Cortex of kidney (tissue), 1 donor: ENCODE results near the gene IGSF21.

Source experiments
- DNase-seq: peaks from one replicate; lab custom pipeline; 2025; lab: John Stamatoyannopoulos, UW

The IGSF21 gene

GRCh38 chr1:18229625-18230024 lies 122.0 kb downstream of the IGSF21 start:
- no peak for DNase-seq

- DNase-seq: no peak
Measured at GRCh38 chr1:18230321-18230720, 122.7 kb downstream of the IGSF21 start.

- no peak for DNase-seq
Measured at GRCh38 chr1:18230840-18231239, 123.2 kb downstream of the IGSF21 start.

GRCh38 chr1:18232052-18232451 lies 124.5 kb downstream of the IGSF21 start:
- DNase-seq: no peak

GRCh38 chr1:18233176-18233864 lies 125.7 kb downstream of the IGSF21 start:
- DNase-seq: no peak

DNA sequence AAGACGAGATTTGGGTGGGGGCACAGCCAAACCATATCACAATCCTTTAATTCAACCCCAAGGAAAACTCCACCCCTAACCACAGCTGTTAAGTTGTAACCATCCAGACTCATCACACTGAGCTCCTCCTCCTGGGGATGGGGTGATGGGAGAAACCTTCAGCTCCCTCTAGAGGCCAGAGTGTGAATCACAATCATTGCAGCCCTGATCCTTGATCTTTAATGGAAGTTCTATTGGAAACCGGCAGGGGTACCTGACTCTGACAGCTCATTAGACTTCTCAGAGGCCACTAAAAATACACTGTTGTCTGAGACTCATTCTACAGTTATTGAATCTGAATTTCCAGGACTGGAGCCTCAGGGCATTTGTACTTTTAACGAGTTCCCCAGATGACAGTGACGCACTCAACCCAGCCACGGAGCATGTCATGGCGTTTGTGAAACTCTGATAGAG lies 127.2 kb downstream of the IGSF21 start:
- DNase-seq: no peak

DNA sequence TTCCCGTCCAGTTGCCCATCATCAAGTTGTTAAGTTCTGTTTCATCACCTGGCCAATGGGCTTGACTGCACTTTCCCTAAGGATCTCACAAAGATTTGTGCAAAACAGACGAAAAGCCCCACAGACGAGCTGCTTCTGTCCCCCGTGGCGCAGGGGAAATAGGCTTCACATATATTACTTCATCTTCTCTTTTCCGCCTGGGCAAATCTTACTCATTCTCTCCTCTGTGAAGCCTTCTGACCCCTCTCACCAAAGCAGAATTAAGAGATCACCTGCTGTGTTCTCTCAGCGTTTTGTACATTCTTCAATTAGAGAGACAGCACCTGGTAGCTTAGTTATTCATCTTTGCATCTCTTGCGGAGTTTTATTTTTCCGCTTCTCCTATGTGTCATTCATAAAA lies 129.8 kb downstream of the IGSF21 start:
- DNase-seq: no peak

DNA sequence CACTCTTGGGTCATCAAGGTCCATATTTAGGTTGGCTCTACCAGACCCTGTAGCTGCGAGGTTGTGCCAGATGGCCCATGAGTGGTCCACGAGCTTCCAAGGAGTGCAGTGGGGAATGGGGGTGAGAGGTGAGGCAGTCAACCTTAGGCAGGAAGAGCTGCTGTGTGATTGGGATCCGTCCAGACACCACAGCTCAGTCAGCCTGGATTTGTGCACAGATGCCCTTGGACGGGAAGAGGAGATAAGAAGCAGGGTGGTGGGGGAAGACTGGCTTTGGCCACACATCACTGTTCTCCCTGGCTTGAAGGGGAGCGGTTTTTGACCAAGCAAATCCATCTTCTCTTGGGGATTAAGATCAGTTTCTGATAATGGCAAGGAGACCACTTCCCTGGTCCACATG lies 130.6 kb downstream of the IGSF21 start:
- DNase-seq: no peak

DNA sequence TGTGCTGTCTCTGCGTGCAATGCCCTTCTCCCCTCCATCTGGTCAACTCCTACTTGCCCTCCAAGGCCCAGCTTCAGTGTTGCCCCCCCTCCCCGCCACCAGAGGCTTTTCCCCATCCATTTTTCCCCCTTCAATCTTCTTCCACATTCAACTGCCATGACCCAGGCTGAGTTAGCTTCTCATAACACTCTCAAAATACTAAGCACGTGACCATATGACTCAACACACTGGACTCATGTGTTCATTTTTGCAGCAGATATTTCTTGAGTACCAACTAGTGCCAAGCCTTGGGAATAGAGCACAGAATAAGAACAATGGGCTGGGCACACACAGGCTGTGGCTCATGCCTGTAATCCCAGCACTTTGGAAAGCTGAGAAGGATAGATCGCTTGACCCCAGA lies 132.1 kb downstream of the IGSF21 start:
- no peak for DNase-seq

- DNase-seq: no peak
Measured at GRCh38 chr1:18240906-18241305, 133.3 kb downstream of the IGSF21 start.

GRCh38 chr1:18241891-18242290 lies 134.3 kb downstream of the IGSF21 start:
- DNase-seq: no peak

DNA sequence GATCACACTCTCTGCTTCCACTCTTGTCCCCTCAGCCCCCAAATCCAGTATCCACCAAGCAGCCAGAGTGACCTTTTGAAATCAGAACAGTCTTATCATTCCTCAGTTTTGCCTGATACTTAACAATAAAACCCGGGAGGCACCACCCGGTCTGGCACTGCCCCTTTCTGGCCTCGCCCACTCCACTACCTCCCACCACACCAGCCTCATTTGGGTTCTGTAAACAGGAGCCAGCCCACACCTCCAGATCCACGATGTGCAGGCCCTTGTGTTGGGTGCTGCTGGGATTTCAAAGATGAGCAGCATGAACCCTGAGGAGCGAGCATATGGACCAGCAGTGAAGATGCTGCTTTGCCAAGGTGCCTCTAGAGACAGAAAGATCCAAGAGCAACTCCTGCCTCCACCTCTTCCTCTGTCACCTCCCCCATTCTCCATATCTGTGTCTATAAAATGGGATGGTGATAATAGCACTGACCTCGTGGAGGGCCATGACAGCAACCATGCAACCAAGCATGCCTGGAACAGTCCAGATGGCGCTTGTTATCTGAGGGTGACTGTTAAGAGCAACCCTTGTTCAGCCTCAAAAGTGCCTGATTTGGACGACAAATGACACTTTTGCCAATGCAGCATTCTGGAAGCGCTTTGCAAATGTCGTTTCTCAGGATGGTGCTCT lies 136.0 kb downstream of the IGSF21 start:
- no peak for DNase-seq

DNA sequence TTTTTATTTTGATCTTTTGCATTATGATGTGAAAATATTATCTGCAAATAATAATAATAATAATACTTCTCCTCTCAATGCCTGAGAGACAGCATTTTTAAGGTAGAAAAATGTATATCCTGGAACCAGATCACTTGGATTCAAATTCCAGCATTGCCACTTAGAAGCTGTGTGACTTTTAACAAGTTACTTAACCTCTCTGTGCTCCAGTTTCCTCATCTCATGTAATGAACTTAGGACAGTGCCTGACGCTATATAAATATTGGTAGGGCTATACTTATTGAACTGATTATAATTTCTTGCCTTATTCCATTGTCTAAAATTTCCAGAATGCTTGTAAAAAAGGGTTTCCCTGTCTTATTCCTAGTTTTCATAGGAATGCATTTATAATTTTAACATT lies 137.2 kb downstream of the IGSF21 start:
- DNase-seq: no peak

DNA sequence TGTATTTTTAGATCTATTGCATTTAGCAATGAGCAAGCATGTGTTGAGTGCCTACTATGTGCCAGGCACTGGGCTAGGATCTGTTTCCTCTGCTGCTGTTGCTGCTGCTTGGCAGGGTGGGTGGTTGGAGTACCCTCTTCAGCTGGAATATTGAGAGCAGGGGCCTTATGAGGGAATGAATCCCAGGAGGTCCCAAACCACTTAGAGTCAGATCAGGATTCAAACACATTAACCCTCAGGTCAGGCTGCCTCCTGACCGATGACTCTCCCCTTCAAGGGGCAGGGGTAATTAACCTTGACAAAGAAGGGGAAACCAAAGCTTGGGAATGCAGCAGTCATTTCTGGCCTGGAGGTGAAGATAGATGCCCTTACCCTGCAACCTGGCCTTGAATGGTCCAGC lies 138.0 kb downstream of the IGSF21 start:
- DNase-seq: no peak

DNA sequence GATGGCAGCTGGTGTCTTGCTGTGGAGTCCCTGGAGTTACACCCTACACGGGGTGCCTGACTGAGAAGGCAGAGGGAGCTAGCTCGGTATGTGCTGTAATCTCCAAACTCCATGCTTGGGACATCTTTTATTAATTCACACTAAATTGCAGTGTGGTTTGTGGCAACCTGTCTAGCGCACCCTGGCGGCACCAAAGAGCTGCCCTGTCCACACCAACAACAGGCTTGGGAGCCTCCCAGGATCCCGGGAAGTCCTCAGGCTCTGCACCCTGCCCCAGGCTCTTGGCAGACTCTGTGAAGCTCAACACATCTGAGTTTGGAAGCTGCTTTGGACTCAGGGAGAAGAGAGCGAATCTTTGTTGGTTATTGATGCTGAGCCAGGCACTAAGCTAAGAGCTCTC lies 138.9 kb downstream of the IGSF21 start:
- no peak for DNase-seq

GRCh38 chr1:18247151-18247550 lies 139.6 kb downstream of the IGSF21 start:
- DNase-seq: no peak

- DNase-seq: no peak
Measured at GRCh38 chr1:18249631-18250030, 142.0 kb downstream of the IGSF21 start.

- no peak for DNase-seq
Measured at GRCh38 chr1:18253093-18253492, 145.5 kb downstream of the IGSF21 start.

GRCh38 chr1:18256282-18257235 lies 149.0 kb downstream of the IGSF21 start:
- DNase-seq: no peak

DNA sequence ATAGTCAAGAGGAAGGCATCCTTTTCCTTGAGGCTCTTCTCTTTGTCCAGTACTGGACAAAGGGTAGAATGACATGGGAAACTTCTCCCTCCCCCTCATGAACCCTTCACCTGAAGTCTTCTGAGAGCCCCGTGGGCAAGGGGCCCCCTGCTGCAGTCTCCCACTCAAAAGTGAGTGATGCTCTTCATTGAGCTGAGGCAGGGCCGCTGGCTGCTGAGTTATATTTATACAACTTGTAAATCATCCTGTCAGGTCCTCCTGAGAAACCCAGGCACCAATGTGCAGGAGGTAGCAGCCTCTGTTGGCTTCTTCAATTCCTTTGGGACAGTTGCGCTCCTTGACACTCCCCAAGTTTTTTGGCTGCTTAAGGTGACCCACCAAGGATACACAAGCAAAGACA lies 150.2 kb downstream of the IGSF21 start:
- DNase-seq: no peak

DNA sequence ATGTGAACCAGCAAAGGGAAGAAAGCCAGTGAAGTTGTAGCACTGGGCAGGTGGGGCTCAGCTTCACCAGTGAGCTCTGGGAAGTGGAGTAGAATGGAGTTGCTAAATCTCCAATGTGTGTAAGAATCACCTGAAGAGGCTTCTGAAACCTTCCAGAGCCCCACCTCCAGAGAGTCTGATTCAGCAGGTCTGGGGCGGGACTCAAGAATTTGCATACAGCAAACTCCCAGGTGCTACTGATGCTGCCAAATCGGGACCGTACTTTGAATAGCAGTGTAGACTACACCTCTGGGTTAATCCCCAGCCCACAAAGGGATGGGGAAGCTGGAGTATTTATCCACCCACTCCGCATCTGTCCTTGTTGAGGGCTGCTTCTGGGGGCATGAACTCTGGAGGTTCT lies 154.3 kb downstream of the IGSF21 start:
- no peak for DNase-seq

DNA sequence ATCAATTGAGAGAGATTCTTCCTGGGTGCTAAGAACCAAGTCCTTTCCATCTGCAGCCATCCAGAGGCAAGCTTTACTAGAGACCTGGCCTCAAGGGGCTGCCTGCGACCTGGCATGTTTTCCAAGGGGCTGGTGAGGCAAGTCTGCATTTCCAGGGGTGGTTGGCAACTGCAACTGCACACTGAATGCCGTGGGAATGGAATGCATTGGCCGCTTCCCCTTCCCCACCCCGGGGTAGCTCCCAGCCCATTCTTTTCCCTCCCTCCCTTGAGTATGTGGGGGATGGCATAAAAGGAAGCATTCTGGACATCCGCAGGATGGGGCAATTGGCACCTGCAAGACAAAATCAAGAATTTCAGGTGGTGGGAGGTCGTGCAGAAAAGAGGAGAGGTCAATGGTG lies 155.1 kb downstream of the IGSF21 start:
- DNase-seq: no peak
